Stimulated activated CD8-positive, alpha-beta memory T cell treated with anti-CD3 and anti-CD28 coated beads, Interleukin-2, amount 100 ng/mL, for 48 hours (primary cell): ENCODE results near the gene TXNDC12.
A peak's percentile ranks its signal among the peaks of the same experiment; 100 is the strongest.
"Not testable (repeated sequence)": the region's sequence is repeated elsewhere in the genome, so short reads cannot be mapped to it uniquely, and the experiment has no call there.

ENCODE experiments used
- DNase-seq, 2 donors: peaks; one replicate each; pipeline ENCODE4 v3.0.0-alpha.2; 2020; ENCODE audit warnings: low read depth in 2 of 2

Gene TXNDC12

GRCh38 chr1:52049337-52049736 is 5.7 kb downstream of the TXNDC12 start:
- not testable (repeated sequence) for DNase-seq

GRCh38 chr1:52045666-52046195 is 9.3 kb downstream of the TXNDC12 start:
- not testable (repeated sequence) for DNase-seq

GRCh38 chr1:52045236-52045635 is 9.8 kb downstream of the TXNDC12 start:
- DNase-seq, result no peak

GRCh38 chr1:52041551-52042185 is 13.3 kb downstream of the TXNDC12 start:
- no peak for DNase-seq

GRCh38 chr1:52037909-52038308 is 17.1 kb downstream of the TXNDC12 start:
- no peak for DNase-seq

- DNase-seq, result no peak
These were observed 17.6 kb downstream of the TXNDC12 start for GRCh38 chr1:52037402-52037814.

GRCh38 chr1:52034050-52034384 is 21.0 kb downstream of the TXNDC12 start:
- no peak for DNase-seq

- DNase-seq, result peak; percentile 77 to 82
These were observed 21.6 kb downstream of the TXNDC12 start, which contains the start of gene KTI12 for GRCh38 chr1:52033190-52034049. Gene KTI12, minus strand, starts transcription at chr1:52033810. Its CDS starts 49 bp downstream, at chr1:52033761.

- DNase-seq, result peak in 1 of 2 donors; percentile 5
These were observed 22.2 kb downstream of the TXNDC12 start for GRCh38 chr1:52032785-52033131.

- DNase-seq, result no peak
These were observed 22.7 kb downstream of the TXNDC12 start for GRCh38 chr1:52032124-52032784.

GRCh38 chr1:52028839-52029238 is 26.2 kb downstream of the TXNDC12 start:
- not testable (repeated sequence) for DNase-seq

GRCh38 chr1:52028328-52028727 is 26.7 kb downstream of the TXNDC12 start:
- DNase-seq, result no peak

- DNase-seq, result no peak
These were observed 28.7 kb downstream of the TXNDC12 start for GRCh38 chr1:52026278-52026677.

- no peak for DNase-seq
These were observed 32.9 kb downstream of the TXNDC12 start for GRCh38 chr1:52022133-52022532.

- no peak for DNase-seq
These were observed 46.8 kb downstream of the TXNDC12 start for GRCh38 chr1:52008071-52008809.

GRCh38 chr1:52007215-52008002 is 47.6 kb downstream of the TXNDC12 start:
- DNase-seq, result no peak

- DNase-seq, result not testable (repeated sequence)
These were observed 48.9 kb downstream of the TXNDC12 start for GRCh38 chr1:52006081-52006553.

- not testable (repeated sequence) for DNase-seq
These were observed 49.4 kb downstream of the TXNDC12 start for GRCh38 chr1:52005548-52005947.

- DNase-seq, result no peak
These were observed 51.1 kb downstream of the TXNDC12 start for GRCh38 chr1:52003877-52004276.

- DNase-seq, result peak in 1 of 2 donors; percentile 1
These were observed 52.7 kb downstream of the TXNDC12 start for GRCh38 chr1:52002038-52002917.
